ENCODE results near the gene EIF3B.

EIF3B gene

DNA sequence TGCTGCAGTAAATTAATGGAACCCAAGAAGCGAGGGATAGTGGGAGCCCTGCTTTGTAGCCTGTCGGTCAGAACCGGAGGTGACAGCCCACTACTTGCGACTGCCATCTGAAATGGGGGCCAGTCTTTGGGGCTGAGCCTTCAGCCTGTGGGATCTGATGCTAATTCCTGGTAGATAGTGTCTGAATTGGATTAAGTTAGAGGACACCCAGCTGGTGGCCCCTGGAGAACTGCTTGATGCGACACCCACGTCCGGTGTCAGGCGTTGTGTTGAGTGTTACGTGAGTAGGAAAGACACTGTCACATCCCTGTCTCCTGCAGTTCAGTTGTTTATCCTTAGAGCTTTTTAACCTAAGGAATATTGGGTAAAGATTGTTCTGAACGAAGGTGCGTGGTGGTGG lies 5.0 kb downstream of the EIF3B start:
- Histone ChIP-seq H3K4me1 (peaks cover 40% of the 10 kb centered on the region), H3K9ac (0 out of 2 replicates have a peak overlapping the region, but pooled peaks have one; percentile 16), H3K4me2 (no peak overlapping the region), H3K27ac (no peak overlapping the region), H3K36me3 (peaks cover 82% of the 10 kb centered on the region), H3K27me3 (no peaks in the 10 kb centered on the region), H3K9me3 (no peaks in the 10 kb centered on the region), H3K4me3 (no peak overlapping the region), H4K20me1 (peaks cover 98% of the 10 kb centered on the region)
- TF ChIP-seq Cebpa-rat (IDR thresholded peaks at IDR 0.05), result no peak

DNA sequence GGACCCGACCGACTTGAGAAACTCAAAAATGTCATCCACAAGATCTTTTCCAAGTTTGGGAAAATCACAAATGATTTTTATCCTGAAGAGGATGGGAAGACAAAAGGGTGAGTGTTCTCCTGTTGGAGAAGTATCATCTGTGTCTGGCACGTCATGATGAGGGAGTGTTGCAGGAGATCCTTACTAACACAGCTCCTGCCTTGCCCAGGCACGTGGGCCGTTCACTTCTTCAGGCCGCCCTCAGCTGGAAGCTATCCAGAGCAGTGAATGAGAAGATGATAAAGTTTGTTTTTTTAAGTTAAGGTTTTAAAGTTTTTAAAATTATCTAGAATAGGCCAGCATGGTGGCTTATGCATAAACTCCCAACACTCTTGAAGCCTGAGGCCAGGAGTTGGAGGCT lies 6.2 kb downstream of the EIF3B start:
- Histone ChIP-seq H3K27me3 (no peaks in the 10 kb centered on the region), H3K4me2 (no peak overlapping the region), H3K9me3 (no peaks in the 10 kb centered on the region), H3K4me1 (peaks cover 39% of the 10 kb centered on the region), H3K9ac (no peak overlapping the region), H3K27ac (no peak overlapping the region), H4K20me1 (peaks cover 100% of the 10 kb centered on the region), H3K36me3 (peaks cover 94% of the 10 kb centered on the region), H3K4me3 (no peak overlapping the region)
- no peak for TF ChIP-seq Cebpa-rat (IDR thresholded peaks at IDR 0.05)

DNA sequence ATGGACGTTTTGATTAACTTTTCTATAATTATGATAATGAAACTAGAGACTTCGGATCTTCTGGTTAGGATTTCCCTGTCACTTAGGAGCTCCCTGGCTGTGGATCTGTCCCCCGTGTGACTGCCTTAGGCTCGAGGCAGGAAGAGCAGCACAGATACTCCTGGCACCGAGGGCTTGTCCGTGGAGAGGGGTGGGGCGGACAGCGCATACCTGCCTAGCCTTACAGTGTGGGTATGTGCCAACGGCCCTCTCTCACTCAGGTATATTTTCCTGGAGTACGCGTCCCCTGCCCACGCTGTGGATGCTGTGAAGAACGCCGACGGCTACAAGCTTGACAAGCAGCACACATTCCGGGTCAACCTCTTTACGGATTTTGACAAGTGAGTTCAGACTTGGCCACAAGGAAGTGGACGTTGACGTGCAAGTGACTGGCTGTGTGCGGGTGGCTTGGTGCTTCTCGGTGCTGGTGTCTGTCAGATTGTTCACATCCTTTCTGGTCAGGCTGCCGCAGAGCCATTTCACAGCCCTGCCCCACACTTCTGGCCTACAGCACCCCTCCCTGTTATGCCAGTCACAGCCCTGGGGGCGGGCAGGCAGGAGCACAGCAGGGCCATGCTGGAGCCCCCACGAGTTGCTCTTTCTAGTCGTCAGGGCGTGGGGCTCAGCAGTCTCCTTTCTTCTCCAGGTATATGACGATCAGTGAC lies 7.9 kb downstream of the EIF3B start:
- Histone ChIP-seq H3K27me3 (no peaks in the 10 kb centered on the region), H3K4me3 (no peak overlapping the region), H3K4me1 (peaks cover 21% of the 10 kb centered on the region), H3K27ac (no peak overlapping the region), H3K36me3 (peaks cover 100% of the 10 kb centered on the region), H3K9ac (no peak overlapping the region), H3K9me3 (no peaks in the 10 kb centered on the region), H4K20me1 (peaks cover 98% of the 10 kb centered on the region), H3K4me2 (no peak overlapping the region)
- TF ChIP-seq Cebpa-rat (IDR thresholded peaks at IDR 0.05), result no peak

GRCh38 chr7:2369139-2369538 lies 14.5 kb downstream of the EIF3B start:
- Histone ChIP-seq H3K4me3 (no peak overlapping the region), H3K4me1 (no peaks in the 10 kb centered on the region), H4K20me1 (peaks cover 98% of the 10 kb centered on the region), H3K27ac (no peak overlapping the region), H3K9ac (no peak overlapping the region), H3K36me3 (peaks cover 100% of the 10 kb centered on the region), H3K4me2 (no peak overlapping the region), H3K27me3 (no peaks in the 10 kb centered on the region), H3K9me3 (no peaks in the 10 kb centered on the region)
- no peak for TF ChIP-seq Cebpa-rat (IDR thresholded peaks at IDR 0.05)

- Histone ChIP-seq H3K36me3 (peaks cover 100% of the 10 kb centered on the region), H3K4me2 (no peak overlapping the region), H3K4me3 (no peak overlapping the region), H3K27me3 (no peaks in the 10 kb centered on the region), H3K27ac (no peak overlapping the region), H4K20me1 (peaks cover 98% of the 10 kb centered on the region), H3K9ac (no peak overlapping the region), H3K9me3 (no peaks in the 10 kb centered on the region), H3K4me1 (no peaks in the 10 kb centered on the region)
- no peak for TF ChIP-seq Cebpa-rat (IDR thresholded peaks at IDR 0.05)
Observed at GRCh38 chr7:2371329-2371728, 16.7 kb downstream of the EIF3B start.

DNA sequence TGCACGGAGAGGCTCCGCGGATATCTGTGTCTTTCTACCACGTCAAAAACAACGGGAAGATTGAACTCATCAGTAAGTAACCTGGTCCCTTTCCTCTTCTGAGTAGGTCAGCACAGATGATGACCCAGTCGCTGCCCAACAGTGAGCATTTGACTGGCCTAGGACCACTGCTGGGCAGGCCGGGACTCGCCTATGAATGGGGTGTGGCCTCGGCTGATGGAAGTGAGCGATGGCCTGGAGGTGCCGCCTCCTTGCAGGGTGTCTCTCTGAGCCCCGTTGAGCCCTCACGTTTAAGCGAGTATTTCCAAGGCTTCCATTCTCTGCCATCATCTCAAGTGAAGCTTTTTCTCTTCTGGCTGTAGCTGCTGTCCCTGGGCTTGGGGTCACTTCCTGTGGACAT lies 18.1 kb downstream of the EIF3B start:
- peaks cover 100% of the 10 kb centered on the region for H3K36me3 ChIP-seq
- H3K9ac ChIP-seq, result no peak overlapping the region
- H3K9me3 ChIP-seq, result no peaks in the 10 kb centered on the region
- no peak for TF ChIP-seq Cebpa-rat (IDR thresholded peaks at IDR 0.05)
- H3K4me1 ChIP-seq, result peaks cover 6% of the 10 kb centered on the region; the same call in 1 of the 2 replicates
- no peak overlapping the region for H3K27ac ChIP-seq
- H3K27me3 ChIP-seq, result no peaks in the 10 kb centered on the region
- H4K20me1 ChIP-seq, result peaks cover 100% of the 10 kb centered on the region
- H3K4me3 ChIP-seq, result no peak overlapping the region
- no peak overlapping the region for H3K4me2 ChIP-seq

- Histone ChIP-seq H3K4me1 (peaks cover 10% of the 10 kb centered on the region; the same call in 1 of the 2 replicates), H3K9me3 (no peaks in the 10 kb centered on the region), H3K27me3 (no peaks in the 10 kb centered on the region), H3K36me3 (peaks cover 100% of the 10 kb centered on the region), H3K4me2 (no peak overlapping the region), H3K4me3 (no peak overlapping the region), H3K9ac (no peak overlapping the region), H4K20me1 (peaks cover 100% of the 10 kb centered on the region), H3K27ac (no peak overlapping the region)
- TF ChIP-seq Cebpa-rat (IDR thresholded peaks at IDR 0.05), result no peak
Observed at GRCh38 chr7:2373124-2373556, 18.5 kb downstream of the EIF3B start.

GRCh38 chr7:2373646-2374045 lies 19.0 kb downstream of the EIF3B start:
- H3K9me3 ChIP-seq, result no peaks in the 10 kb centered on the region
- no peak overlapping the region for H3K4me3 ChIP-seq
- H3K27me3 ChIP-seq, result no peaks in the 10 kb centered on the region
- H3K4me1 ChIP-seq, result peaks cover 10% of the 10 kb centered on the region; the same call in 1 of the 2 replicates
- no peak for TF ChIP-seq Cebpa-rat (IDR thresholded peaks at IDR 0.05)
- H3K36me3 ChIP-seq, result peaks cover 100% of the 10 kb centered on the region
- no peak overlapping the region for H3K4me2 ChIP-seq
- peaks cover 100% of the 10 kb centered on the region for H4K20me1 ChIP-seq
- no peak overlapping the region for H3K9ac ChIP-seq
- H3K27ac ChIP-seq, result no peak overlapping the region

DNA sequence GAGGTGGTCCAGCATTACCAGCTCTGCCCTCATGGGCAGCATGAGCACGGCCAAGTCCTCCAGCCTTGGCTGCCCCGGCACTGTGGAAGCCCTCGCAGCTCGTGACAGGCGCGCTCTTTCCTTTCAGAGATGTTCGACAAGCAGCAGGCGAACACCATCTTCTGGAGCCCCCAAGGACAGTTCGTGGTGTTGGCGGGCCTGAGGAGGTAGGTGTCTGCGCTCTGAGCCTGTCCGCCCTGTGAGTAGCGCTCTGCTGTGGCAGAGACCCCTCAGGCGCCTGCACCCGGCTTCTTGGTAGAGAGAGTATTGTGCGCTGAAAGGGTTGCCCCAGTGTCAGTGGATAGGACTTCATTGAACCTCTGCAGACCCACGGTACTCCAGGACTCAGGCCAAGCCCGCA lies 19.8 kb downstream of the EIF3B start:
- Histone ChIP-seq H3K27me3 (no peaks in the 10 kb centered on the region), H3K27ac (no peak overlapping the region), H3K36me3 (peaks cover 100% of the 10 kb centered on the region), H3K9me3 (no peaks in the 10 kb centered on the region), H3K4me2 (no peak overlapping the region), H4K20me1 (peaks cover 100% of the 10 kb centered on the region), H3K4me3 (no peak overlapping the region), H3K4me1 (peaks cover 10% of the 10 kb centered on the region; the same call in 1 of the 2 replicates), H3K9ac (no peak overlapping the region)
- TF ChIP-seq Cebpa-rat (IDR thresholded peaks at IDR 0.05), result no peak

DNA sequence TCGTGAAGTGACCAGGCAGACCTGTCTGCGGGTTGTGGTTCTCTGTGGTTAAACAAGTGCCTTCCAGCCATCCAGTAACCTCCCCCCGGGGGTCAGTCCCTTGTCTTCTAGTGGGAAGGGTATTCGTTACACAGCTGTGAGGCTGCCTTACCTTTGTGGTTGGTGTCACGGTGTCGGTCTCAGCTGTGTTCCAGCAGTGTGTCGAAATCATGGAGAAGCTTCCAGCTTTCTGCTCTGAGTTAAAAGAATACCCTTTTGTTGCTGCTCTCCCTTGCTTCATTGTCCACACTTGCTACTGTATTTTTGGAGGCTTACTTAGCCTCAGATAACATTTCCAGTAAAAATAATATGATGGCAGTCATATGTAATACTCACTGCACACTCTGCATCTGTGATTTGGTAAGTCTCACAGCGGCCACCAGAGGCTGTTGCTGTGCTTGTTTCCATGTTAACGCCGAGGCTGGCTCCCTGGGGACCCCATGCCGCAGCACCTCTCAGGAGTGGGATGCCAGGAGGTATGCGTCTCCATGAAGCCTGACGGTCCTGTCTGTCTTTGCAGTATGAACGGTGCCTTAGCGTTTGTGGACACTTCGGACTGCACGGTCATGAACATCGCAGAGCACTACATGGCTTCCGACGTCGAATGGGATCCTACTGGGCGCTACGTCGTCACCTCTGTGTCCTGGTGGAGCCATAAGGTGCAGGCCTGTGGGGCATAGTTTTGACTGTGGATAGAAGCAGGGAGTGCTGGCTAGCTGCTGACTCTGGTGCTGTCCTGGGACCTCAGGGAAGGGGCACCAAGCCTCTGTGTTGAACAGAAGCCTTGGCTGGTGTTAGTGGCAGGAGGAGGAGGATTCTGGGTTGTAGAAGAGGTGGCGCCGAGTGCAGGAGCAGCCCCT lies 20.5 kb downstream of the EIF3B start:
- Histone ChIP-seq H4K20me1 (peaks cover 100% of the 10 kb centered on the region), H3K27me3 (no peaks in the 10 kb centered on the region), H3K9ac (no peak overlapping the region), H3K27ac (no peak overlapping the region), H3K9me3 (no peaks in the 10 kb centered on the region), H3K4me3 (no peak overlapping the region), H3K36me3 (peaks cover 100% of the 10 kb centered on the region), H3K4me1 (peaks cover 10% of the 10 kb centered on the region; the same call in 1 of the 2 replicates), H3K4me2 (no peak overlapping the region)
- no peak for TF ChIP-seq Cebpa-rat (IDR thresholded peaks at IDR 0.05)

Measured in BLaER1 (cell line).